ENCODE measurements around the gene RAMP3. TPM values are rescaled to one million over a fixed set of nuclear protein-coding genes. Genes with fewer than 3 reads are reported as not detected.

RAMP3 gene
- total RNA-seq, 3 donors from 2014 or later (not counting 1 experiment from before 2014, with no cell fraction given): not detected

- Histone ChIP-seq H3K4me3 (ENCODE audit: low read length) (no peak overlapping the region), H3K27ac (ENCODE audit: low read length) (no peak overlapping the region), H3K4me1 (ENCODE audit: control insufficient read depth, insufficient read depth, low read length) (no peaks in the 10 kb centered on the region), H3K36me3 (ENCODE audit: control insufficient read depth, insufficient read depth, low read length) (no peaks in the 10 kb centered on the region), H3K9me3 (ENCODE audit: control insufficient read depth, insufficient read depth, low read length) (no peaks in the 10 kb centered on the region), H3K27me3 (ENCODE audit: control insufficient read depth, insufficient read depth, low read length) (no peaks in the 10 kb centered on the region)
- intact Hi-C loops (cut with micrococcal nuclease): no loop called here
- TF ChIP-seq, protein P1, sequence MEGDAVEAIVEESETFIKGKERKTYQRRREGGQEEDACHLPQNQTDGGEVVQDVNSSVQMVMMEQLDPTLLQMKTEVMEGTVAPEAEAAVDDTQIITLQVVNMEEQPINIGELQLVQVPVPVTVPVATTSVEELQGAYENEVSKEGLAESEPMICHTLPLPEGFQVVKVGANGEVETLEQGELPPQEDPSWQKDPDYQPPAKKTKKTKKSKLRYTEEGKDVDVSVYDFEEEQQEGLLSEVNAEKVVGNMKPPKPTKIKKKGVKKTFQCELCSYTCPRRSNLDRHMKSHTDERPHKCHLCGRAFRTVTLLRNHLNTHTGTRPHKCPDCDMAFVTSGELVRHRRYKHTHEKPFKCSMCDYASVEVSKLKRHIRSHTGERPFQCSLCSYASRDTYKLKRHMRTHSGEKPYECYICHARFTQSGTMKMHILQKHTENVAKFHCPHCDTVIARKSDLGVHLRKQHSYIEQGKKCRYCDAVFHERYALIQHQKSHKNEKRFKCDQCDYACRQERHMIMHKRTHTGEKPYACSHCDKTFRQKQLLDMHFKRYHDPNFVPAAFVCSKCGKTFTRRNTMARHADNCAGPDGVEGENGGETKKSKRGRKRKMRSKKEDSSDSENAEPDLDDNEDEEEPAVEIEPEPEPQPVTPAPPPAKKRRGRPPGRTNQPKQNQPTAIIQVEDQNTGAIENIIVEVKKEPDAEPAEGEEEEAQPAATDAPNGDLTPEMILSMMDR (IDR thresholded peaks at IDR 0.05): no peak
- peaks cover 28% of the 10 kb centered on the region in 2 donors for H3K27me3 Mint-ChIP-seq (ENCODE audit: low read depth in 2 of 2)
- H3K4me1 Mint-ChIP-seq: no peaks in the 10 kb centered on the region
- H3K4me3 Mint-ChIP-seq: no peak overlapping the region
- no peaks in the 10 kb centered on the region for H3K36me3 Mint-ChIP-seq
- no peak overlapping the region for H3K27ac Mint-ChIP-seq
- ATAC-seq (no peak), DNase-seq (no peak)
- H3K9me3 Mint-ChIP-seq: no peaks in the 10 kb centered on the region
- 87% methylated on average over 12 of the region's 12 CpGs for WGBS (ENCODE audit: insufficient coverage)
Observed at GRCh38 chr7:45219130-45219529, 61.5 kb downstream of the RAMP3 start.

DNA sequence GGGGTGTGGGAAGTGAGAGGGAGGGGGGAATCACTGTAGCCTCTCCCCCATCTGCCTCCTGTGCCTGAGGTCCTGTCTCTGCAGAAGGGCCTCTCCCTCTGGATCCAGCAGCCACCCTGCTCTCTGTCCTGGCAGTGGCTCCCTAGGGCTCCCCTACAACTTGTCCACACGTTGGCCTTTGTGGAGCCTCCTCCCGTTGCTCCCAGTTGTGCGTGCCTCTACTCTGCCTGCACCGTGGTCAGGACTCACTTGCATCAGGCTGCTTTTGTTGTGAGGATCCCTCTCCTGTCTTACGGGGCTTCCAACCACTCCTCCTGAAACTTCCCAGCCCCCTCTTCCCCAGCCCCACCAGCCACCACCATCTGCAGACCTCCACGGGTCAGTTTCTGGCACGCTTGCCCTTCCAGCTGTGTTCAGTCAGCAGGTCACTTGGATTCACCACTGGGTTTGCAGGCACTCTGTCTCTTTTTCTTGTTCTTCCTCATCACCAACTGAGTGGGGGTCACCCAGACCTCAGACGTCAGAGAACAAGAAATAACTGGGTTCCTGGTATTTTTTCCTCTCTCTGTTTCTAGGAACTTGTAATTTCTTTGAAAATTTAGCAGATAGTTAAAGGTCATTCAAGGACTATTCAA is 62.3 kb downstream of the RAMP3 start:
- ATAC-seq: no peak
- no peak overlapping the region for H3K27ac ChIP-seq (ENCODE audit: low read length)
- H3K27me3 ChIP-seq (ENCODE audit: control insufficient read depth, insufficient read depth, low read length): no peaks in the 10 kb centered on the region
- Mint-ChIP-seq H3K27ac (no peak overlapping the region), H3K9me3 (no peaks in the 10 kb centered on the region), H3K36me3 (no peaks in the 10 kb centered on the region), H3K27me3 (ENCODE audit: low read depth in 2 of 2) (peaks cover 21 to 23% of the 10 kb centered on the region in 2 donors), H3K4me1 (no peaks in the 10 kb centered on the region), H3K4me3 (no peak overlapping the region)
- TF ChIP-seq, protein P1 (IDR thresholded peaks at IDR 0.05): no peak
- no peaks in the 10 kb centered on the region for H3K9me3 ChIP-seq (ENCODE audit: control insufficient read depth, insufficient read depth, low read length)
- no peak overlapping the region for H3K4me3 ChIP-seq (ENCODE audit: low read length)
- H3K4me1 ChIP-seq (ENCODE audit: control insufficient read depth, insufficient read depth, low read length): no peaks in the 10 kb centered on the region
- 69% methylated on average over 8 of the region's 8 CpGs for WGBS (ENCODE audit: insufficient coverage)
- no peak for DNase-seq
- no peaks in the 10 kb centered on the region for H3K36me3 ChIP-seq (ENCODE audit: control insufficient read depth, insufficient read depth, low read length)
- intact Hi-C loops (cut with micrococcal nuclease): no loop called here

DNA sequence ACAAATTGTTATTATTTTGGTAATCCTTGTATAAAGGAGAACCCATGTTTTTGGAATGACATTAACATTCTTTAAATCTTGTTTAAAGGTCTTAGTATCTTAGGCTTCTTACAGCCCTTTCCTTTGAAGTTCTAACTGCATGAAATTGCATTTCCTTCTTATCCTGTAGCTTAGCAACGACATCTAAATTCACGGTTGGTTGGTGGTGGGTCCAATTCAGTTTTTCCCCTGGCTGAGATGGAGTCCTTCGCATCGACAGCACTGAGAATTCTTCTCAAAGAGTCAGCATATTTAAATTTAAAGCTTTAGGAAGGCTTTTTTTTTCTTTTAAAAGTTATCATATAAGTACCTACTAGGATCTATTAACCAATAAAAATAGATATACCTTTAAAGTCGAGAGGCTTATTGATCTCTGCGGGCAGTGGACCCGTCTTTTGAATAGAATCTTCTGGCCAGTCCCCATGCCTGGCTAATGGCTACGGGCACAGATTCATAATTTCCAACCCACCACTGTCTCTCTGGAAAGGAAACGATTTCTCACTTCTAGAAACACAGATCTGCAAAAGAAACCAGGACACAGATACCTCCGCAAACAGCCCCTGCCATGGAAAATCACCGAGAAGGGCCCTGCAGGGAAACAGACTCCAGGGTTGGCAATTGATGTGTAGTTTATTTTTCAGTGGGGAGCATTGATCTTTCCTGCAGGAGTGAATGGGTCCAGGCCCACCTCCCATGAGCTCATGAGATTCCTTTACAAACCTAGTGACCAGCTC is 63.4 kb downstream of the RAMP3 start:
- H3K9me3 Mint-ChIP-seq: no peaks in the 10 kb centered on the region
- 65% methylated on average over 11 of the region's 11 CpGs for WGBS (ENCODE audit: insufficient coverage)
- H3K36me3 ChIP-seq (ENCODE audit: control insufficient read depth, insufficient read depth, low read length): no peaks in the 10 kb centered on the region
- TF ChIP-seq, protein P1 (IDR thresholded peaks at IDR 0.05): no peak
- H3K9me3 ChIP-seq (ENCODE audit: control insufficient read depth, insufficient read depth, low read length): no peaks in the 10 kb centered on the region
- H3K27me3 ChIP-seq (ENCODE audit: control insufficient read depth, insufficient read depth, low read length): no peaks in the 10 kb centered on the region
- H3K4me1 ChIP-seq (ENCODE audit: control insufficient read depth, insufficient read depth, low read length): no peaks in the 10 kb centered on the region
- no peaks in the 10 kb centered on the region for H3K36me3 Mint-ChIP-seq
- H3K27ac ChIP-seq (ENCODE audit: low read length): no peak overlapping the region
- peaks cover 16 to 21% of the 10 kb centered on the region in 2 donors for H3K27me3 Mint-ChIP-seq (ENCODE audit: low read depth in 2 of 2)
- no peaks in the 10 kb centered on the region for H3K4me1 Mint-ChIP-seq
- intact Hi-C loops (cut with micrococcal nuclease): no loop called here
- H3K27ac Mint-ChIP-seq: no peak overlapping the region
- DNase-seq (no peak), ATAC-seq (no peak)
- no peak overlapping the region for H3K4me3 ChIP-seq (ENCODE audit: low read length)
- H3K4me3 Mint-ChIP-seq: no peak overlapping the region

Measured in natural killer cell (primary cell).